IPS-18c (cell line): ENCODE data around the gene CD8B2.
"Not testable (repeated sequence)": the region's sequence is repeated elsewhere in the genome, so short reads cannot be mapped to it uniquely, and the experiment has no call there.

Experiments used
- H3K4me3 ChIP-seq: 2 replicates; pipeline ENCODE4 v1.7.0; 2013; ENCODE audit warnings: low read depth, mild to moderate bottlenecking, low read length, moderate library complexity; ENCODE audit not compliant: insufficient read depth
- H3K9me3 ChIP-seq: one replicate; pipeline ENCODE4 v1.6.1; 2013; ENCODE audit warnings: mild to moderate bottlenecking, low read length, moderate library complexity; ENCODE audit not compliant: control insufficient read depth, insufficient read depth

Gene CD8B2

DNA sequence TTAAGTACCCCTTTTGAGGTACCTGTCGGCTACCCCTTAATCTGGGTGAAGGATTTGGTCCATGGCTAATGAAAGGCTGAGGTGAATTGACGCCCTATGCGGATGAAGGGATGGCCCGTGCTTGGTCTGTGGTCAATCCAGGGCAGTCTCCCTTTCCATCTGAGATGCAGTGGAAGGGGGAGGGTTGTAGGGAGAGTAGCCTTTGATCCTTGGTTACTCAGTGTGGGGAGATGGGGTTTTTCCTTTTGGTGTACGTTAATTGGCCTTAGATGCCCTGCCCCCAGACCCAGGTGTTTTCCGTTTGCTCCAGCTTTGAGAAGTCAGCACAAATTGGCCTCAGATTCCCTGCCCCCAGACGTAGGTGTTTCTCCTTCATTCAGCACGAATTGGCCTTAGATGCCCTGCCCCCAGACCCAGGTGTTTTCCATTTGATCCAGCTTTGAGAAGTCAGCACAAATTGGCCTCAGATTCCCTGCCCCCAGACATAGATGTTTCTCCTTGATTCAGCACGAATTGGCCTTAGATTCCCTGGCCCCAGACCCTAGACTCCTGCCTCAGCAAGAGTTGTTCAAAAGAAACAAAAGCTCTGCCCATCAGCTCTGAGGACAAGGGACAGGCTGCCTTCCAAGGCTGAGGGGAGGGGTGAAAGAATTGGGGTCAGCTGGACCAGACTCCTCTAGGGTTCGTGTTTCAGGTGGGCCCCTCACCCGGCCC lies 21.7 kb downstream of the CD8B2 start:
- not testable (repeated sequence) for H3K4me3 ChIP-seq, H3K9me3 ChIP-seq

DNA sequence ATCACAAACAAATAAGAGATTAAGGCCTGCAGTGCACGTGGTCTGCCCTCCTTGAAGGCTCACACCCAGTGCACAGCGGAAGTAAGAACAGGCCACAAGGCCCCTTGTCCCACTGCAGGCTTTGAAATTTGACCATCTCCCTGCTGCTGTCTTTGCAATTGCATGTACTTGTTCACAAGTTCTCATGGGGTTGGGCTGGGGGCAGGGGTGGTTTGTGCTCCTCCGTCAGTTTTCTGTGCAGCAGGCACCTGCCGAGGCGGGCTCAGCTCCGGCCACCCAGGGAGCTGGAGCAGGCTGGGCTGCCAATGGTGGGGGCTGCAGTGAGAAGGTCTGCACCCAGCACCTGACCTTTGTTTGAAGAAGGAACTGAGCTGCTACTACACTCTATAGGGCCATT lies 22.2 kb downstream of the CD8B2 start:
- H3K4me3 ChIP-seq, H3K9me3 ChIP-seq: not testable (repeated sequence)

DNA sequence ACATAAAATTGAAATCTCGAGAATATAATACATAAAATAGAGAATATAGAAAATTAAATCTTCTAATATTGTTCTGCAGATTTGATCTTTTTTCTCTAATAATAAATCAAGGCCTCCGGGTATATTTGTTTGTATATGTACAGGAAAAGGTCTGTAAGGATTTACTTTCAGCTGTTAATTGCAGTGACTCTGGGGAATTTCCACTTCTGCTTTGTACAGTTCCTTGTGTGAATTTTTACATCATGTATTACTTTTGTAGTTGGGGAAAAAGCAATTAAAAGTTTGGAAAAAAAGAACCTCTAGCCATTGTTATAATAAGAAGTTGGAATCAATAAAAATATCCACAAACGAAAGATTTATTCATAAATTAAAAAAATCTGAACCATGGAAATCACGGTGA lies 23.6 kb downstream of the CD8B2 start:
- H3K4me3 ChIP-seq, H3K9me3 ChIP-seq: not testable (repeated sequence)

DNA sequence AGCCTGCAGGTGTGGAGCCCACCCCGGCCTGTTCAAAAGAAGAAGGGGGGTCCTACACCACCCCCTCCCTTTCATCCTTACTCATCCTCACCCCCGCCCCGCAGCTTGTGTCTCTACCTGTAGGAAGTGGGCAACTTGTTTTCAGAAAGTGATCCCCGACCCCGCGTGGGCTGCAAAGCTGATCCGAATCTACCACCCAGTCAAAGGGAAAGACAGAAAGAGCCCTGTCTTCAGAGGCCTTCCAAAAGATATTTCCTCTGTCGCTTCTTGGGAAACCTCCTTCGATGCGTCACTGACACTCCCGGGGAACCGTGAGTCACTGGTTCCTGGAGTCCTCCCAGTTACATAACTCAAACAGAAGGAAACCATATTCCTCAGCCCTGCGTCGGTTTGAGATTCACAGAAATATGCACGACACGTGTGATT lies 24.3 kb downstream of the CD8B2 start:
- not testable (repeated sequence) for H3K4me3 ChIP-seq, H3K9me3 ChIP-seq

DNA sequence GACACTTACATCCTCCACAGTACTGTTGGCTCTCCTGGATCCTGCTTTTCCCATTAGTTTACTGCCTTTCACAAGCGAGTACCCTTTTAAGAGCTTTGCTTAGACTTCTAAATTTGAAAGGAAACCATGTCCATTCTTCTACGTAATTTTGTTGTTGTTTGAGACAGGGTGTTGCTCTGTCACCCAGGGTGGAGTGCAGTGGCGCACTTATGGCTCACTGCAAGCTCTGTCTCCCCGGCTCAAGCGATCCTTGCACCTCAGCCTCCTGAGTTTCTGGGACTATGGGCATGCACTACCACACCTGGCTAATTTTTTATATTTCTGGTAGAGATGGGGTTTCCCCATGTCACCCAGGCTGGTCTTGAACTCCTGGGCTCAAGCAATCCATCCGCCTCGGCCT lies 24.8 kb downstream of the CD8B2 start:
- not testable (repeated sequence) for H3K9me3 ChIP-seq, H3K4me3 ChIP-seq

DNA sequence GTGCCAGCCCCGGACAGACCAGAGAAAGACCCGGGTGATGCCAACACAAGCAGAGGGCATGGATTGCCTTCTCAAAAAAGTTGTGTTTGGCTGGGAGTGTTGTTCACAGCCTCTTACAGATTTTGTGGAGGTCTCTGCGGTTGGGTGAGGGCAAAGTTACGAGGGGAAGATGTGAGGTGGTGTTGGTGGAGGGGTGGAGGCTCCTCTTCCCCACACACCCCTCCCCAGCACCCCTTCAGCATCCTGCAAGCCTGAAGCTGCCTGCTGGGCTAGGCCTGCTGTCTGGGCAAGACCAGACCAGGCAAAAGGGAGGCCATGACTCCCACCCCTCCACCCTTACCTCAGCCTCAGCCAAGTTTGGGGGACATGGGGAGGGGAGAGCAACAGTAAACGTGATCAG lies 26.2 kb downstream of the CD8B2 start:
- not testable (repeated sequence) for H3K9me3 ChIP-seq

DNA sequence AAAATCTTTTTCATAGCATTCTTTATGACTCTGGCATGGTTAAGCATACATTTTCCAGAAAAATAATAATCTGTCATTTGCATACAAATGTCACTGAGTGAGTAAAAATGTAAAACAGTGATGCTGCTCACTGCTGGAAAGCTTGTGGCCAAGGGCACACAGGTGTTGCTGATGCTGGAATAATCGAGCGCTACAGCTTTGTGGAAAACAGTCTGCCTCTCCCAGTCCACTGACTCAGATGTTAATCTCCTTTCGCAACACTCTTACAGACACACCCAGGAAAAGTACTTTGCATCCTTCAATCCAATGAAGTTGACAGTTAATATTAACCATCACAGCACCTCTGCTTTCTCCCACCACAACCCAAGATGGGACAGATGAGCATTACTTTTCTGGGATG lies 27.7 kb downstream of the CD8B2 start:
- not testable (repeated sequence) for H3K9me3 ChIP-seq

More for the DNA sequence above, 26.2 kb downstream of the CD8B2 start:
- H3K4me3 ChIP-seq, result not testable (repeated sequence)

DNA sequence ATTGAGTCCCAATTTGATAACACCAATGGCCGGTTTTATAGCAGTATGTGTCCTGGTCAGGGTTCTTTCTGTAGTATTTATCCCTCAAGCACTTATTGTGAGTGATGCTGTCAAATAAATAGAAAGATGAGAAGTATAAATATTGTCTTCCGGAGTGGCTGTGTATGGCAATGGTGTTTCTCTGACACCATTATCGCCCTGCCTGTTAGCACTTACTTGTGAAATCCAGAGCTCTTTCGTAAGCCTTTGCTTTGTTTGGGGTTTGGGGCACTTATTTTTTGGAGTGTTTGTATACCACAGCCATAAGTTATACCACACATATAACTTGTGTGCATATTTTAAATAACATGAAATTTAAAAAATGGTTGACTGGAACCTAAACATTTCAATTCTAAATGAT lies 29.3 kb downstream of the CD8B2 start:
- Histone ChIP-seq H3K9me3 (no peaks in the 10 kb centered on the region), H3K4me3 (no peak overlapping the region)

More for the DNA sequence above, 27.7 kb downstream of the CD8B2 start:
- H3K4me3 ChIP-seq, result not testable (repeated sequence)

DNA sequence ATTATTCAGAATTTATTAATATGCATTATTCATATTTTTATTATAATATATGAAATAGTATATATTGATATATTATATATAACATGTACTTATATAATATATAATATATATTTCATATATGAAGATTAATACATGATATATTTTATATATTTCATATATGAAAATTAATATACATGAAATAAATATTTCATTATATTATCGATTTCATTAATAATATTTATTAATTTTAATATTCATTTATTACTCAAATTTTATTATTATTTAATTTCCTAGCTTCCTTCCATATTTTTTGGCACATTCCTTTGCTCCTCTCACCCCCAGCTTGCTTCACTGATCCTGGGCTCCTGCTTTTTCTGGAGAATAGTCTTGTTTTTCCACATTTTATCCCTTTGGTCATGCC lies 29.7 kb downstream of the CD8B2 start:
- H3K4me3 ChIP-seq, result no peak overlapping the region
- H3K9me3 ChIP-seq, result no peaks in the 10 kb centered on the region

DNA sequence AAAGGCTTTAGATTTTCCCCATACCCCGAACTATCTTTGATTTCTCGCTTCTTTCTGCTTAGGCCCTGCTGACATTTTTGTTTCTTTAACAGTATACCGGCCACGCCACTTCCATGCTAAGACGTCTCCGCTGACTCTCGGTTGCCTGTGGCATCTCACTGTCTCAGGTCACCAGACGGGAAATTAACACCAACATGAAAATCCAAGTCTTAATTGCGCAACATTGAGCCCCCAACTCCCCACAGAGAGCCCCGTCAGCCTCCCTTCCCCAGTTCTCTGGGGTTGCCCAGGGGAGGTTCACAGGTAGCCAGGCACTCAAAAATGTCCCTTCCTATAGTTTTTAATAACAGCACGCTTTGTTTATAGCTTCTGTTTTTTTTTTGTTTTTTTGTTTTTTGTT lies 30.2 kb downstream of the CD8B2 start:
- no peaks in the 10 kb centered on the region for H3K9me3 ChIP-seq
- H3K4me3 ChIP-seq, result no peak overlapping the region

DNA sequence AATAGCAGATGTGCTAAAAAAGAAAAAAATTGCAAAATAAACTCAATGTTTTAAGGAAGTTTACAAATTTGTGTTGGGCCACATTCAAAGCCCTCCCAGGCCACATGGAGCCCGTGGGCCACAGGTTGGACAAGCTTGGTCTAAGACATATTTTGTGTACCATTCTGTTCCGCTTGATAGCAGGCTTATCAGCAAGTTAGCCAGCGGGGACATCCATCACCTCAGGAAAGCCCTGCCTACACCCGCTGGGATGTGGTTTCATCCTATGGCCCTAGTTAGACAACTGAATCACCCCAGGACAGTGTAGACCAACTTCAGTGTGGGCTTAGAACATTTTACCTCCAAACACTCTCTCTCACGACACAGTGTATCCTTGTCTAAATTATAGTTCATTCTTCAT lies 32.6 kb downstream of the CD8B2 start:
- Histone ChIP-seq H3K4me3 (no peak overlapping the region), H3K9me3 (no peaks in the 10 kb centered on the region)

DNA sequence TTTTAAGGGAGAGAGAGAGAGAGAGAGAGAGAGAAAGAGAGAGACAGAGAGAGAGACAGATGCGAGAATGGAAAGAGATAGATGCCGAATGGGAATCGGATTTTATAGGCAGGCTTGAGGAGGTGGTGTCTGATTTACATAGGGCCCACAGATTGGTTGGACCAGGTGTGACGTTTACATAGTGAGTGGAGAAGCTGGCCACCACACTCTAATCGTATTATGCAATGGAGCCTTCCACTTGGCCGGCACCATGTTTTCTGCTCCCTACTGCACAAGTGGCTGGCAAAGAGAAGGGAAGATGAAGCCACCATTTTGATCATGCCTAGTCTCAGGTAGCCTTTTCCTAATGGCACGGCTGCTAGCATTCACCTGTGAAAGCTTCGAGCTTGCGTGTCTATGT lies 33.9 kb downstream of the CD8B2 start:
- no peak overlapping the region for H3K4me3 ChIP-seq
- H3K9me3 ChIP-seq, result no peaks in the 10 kb centered on the region

DNA sequence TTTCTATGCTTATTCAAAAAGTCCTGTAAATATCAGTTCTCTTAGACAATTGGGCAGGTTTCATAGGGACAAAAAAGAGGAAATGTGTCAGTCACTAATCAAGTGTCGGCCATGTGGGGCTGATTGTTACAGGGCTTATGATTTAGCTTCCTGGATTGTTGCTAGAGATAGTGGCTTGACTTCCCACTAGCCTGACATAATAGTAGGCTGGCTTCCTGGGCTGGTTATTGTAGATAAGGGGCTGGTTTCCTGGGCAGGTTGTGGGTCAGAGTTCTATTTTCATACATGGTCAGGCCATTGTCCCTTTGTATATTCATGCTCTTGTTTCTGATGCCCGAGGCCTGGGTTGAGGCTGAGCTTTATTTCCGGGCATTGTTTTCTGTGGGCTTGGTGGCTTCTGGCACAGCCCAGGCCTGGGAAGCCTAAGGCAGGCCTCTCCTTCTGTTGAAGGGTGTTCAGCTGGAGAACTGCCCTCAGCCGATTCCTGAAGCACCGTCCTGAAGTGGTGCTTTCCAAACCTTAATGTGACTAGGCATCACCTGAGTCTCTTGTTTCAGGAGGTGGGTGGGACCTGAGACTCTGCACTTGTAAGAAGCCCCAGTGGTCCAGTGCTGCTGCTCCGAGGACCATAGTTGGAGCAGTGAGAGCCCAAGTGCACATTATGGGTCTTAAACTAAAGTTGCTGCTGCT lies 37.0 kb downstream of the CD8B2 start:
- no peaks in the 10 kb centered on the region for H3K9me3 ChIP-seq
- no peak overlapping the region for H3K4me3 ChIP-seq

DNA sequence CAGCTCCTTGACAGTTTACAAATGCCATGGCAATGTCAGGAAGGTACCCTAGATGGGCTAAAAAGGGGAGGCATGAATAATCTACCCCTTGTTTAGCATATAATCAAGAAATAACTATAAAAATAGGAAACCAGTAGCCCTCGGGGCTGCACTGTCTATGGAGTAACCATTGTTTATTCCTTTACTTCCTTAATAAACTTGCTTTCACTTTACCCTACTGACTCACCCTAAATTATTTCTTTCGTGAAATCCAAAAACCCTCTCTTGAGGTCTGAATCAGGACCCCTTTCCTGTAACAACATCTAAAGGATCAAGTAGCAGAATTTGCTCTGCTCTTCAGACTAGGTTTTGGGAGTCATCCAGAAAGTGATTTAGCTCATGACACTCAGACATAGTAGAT lies 43.7 kb downstream of the CD8B2 start:
- H3K4me3 ChIP-seq, result no peak overlapping the region
- H3K9me3 ChIP-seq, result no peaks in the 10 kb centered on the region

DNA sequence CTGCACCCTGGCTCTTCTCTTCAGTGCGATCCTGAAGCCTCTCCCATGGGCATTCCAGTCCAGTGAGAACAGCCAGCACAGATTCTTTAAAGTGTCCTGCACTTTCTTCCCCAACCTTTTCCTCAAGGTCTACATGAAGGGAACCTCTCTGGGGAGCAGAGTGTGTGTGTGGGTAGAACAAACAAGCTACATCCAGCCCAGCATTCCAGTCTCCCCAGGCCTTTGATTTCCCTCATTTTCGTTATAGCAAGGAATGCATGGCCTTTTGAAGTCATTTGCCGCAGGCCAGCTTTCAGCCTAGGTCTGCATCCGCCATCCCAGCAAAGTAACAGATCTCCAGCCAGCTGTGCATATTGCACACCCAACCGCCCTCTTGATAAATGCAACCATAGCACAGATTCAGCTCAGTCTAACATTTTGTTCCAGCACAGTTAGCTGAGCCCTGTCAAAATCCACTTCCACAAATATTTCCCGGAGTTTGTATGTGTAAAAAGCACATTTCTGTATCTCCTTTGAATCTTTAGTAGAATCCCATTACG lies 44.6 kb downstream of the CD8B2 start:
- H3K4me3 ChIP-seq, result no peak overlapping the region
- no peaks in the 10 kb centered on the region for H3K9me3 ChIP-seq

DNA sequence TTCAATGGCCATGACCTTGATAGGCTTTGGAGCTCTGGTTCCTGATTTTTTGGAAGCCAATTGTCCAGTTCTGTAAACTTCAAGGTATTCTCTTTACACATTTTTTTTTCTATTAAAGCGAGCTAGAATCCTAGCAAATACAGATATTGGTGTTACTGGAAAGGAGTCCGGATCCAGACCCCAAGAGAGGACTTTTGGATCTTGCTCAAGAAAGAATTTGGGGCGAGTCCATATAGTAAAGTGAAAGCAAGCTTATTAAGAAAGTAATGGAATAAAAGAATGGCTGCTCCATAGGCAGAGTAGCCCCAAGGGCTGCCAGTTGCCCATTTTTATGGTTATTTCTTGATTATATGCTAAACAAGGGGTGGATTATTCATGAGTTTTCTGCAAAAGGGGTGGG lies 45.1 kb downstream of the CD8B2 start:
- H3K9me3 ChIP-seq, result no peaks in the 10 kb centered on the region
- no peak overlapping the region for H3K4me3 ChIP-seq

DNA sequence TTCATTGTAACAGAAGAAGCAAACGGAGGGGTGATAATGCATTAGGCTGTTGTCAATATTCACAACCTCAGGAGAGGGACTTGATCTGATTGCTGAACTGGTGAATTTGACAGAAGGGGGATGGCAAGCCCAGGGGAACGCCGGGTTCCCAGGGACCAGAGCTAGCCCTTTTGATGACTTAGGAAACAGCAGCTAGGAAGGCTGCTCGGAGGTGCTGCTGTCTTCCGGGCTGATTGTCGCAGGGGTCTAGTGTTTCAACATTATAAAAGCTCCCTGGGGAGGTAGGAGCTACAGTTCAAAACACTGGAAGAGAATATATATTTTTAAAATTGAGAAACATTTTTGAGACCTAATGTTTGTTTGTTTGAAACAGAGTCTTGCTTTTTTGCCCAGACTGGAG lies 47.3 kb downstream of the CD8B2 start:
- Histone ChIP-seq H3K9me3 (no peaks in the 10 kb centered on the region), H3K4me3 (no peak overlapping the region)

DNA sequence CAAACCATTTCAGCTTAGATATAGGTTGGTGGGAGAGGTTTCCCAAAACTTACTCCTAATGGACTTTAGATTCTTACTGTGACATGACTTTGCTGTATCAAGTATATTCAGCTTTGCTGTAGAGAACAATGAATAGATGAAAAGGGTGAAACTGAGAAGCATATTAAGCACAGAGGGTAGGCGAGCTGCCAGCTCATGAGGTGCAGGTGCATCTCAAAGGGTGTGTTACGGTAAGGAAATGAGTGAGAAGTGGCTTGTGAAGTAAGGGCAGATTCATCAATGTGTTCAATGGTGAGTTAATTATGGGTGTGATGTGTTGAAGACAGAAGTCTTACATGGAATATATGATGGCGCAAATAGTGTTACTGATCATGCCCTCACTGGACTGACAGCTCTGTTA lies 49.3 kb downstream of the CD8B2 start:
- Histone ChIP-seq H3K4me3 (no peak overlapping the region), H3K9me3 (no peaks in the 10 kb centered on the region)

DNA sequence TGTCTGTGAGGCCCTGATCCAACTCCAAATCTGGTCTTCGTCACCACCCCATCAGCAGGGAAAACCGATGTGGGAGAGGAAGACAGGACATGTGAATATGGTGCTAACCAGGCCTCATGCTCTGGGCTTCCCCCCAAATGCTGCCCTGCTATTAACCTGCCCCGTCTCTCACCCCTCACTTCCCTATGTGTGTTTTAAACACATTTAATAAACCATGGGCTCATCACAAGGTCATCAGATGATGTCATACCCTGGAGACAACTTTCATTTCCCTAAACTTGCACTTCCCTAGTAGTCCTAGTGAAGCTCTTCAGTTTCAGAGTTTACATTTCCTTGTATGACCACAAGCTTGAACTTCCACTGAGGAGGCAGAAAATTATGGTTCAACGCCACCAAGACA lies 49.9 kb downstream of the CD8B2 start:
- no peak overlapping the region for H3K4me3 ChIP-seq
- no peaks in the 10 kb centered on the region for H3K9me3 ChIP-seq
